HG02642 (cell line): Measurements from ENCODE around the gene ACOT11.
"Not testable (repeated sequence)": the region's sequence is repeated elsewhere in the genome, so short reads cannot be mapped to it uniquely, and the experiment has no call there.

ENCODE experiments used
- ATAC-seq: cut with Tn5 transposase; IDR thresholded peaks from one replicate; pipeline ENCODE4 v1.9.1; 2021; ENCODE audit warnings: mild to moderate bottlenecking; ENCODE audit not compliant: unreplicated experiment, poor library complexity

The ACOT11 gene

GRCh38 chr1:54536656-54537055 is 11.4 kb upstream of the ACOT11 start:
- ATAC-seq = not testable (repeated sequence)

GRCh38 chr1:54537611-54538010 is 10.4 kb upstream of the ACOT11 start:
- ATAC-seq = no peak

DNA sequence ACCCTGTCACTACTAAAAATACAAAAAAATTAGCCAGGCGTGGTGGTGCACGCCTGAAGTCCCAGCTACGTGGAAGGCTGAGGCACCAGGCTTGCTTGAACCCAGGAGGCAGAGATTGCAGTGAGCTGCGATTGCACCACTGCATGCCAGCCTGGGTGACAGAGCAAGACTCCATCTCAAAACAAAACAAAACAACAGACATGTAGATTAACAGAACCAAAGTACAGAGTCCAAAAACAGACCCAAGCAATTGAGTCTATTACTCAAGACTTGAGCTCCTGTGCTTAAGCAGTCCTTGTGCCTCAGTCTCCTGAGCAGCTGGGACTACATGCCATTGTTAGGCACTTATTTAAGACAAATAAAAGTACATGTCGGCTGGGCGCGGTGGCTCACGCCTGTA is 9.5 kb upstream of the ACOT11 start:
- ATAC-seq = no peak

DNA sequence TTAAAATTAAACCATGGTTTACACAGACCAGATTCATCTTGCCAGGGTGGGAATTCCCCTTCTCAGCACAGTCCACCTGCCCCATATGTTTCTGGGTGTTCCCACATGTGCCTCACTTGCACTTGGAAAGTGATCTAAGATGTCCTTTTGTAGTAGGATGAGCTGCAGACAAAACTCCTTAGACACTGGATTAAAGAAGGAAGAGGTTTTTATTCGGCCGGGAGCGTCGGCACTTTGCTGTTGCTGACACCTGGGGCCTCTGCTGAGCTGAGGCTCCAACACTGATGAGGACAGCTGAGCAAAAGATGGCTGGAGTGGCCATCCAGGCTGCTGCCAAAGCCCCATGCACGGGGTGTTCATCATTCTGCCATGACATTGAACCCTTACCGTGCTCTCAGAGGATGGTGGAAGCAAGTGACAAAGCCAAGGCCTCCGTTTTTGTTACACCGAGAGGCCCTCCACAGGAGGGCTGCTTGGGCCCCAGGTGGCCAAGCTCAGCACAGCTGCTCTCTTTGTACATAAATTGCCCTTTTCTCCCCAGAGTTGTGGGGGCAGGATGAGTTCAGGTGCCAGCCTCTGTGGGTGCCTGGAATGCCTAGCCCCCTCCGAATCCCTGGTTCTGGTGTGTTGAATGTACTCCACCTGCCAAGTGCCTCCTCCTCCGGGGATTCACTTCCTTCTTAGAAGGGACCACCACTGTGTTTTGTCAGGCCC is 7.3 kb upstream of the ACOT11 start:
- ATAC-seq = no peak

DNA sequence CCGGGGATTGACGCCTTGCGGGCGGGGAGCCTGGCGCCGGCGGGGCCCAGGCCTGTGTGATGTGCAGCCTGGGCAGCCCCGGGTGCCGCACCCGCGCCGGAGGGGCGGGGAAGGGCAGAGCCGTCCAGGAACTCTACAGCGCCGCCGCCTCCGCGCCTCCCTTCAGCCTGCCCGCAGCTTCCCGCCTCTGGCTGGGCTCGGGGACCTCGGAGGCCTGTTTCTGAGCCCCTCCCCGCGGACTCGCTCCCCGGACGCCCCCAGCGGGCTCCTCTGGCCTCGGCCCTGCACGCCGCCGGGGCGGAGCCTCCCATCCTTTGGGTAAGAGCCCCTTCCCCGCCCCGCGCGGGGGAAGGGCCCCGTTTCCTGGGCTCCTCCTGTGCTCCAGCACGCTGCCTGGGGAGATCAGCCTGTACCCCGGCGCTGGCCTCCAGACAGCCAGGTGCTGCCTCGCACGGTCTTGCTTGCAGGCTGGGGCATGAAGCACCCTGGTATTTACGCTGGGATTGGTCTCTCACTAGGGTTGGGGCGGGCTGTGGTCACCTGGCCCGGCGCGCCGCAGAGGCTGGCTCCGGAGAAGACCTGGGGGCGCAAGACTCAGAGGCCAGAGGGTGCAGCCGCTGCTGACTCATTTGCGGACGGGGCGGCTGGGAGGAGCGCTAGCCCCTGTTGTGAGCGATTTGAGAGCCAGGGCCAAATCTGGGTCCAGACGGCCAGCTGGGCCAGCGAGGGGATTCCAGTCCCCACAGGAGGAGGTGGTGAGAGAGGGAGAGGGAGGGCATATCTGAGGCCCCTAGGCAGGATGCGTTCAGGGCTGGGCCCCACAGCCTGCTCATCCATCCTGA is 5.7 kb upstream of the ACOT11 start:
- peak; percentile 47 for ATAC-seq

GRCh38 chr1:54542962-54543539 is 5.0 kb upstream of the ACOT11 start:
- no peak for ATAC-seq

DNA sequence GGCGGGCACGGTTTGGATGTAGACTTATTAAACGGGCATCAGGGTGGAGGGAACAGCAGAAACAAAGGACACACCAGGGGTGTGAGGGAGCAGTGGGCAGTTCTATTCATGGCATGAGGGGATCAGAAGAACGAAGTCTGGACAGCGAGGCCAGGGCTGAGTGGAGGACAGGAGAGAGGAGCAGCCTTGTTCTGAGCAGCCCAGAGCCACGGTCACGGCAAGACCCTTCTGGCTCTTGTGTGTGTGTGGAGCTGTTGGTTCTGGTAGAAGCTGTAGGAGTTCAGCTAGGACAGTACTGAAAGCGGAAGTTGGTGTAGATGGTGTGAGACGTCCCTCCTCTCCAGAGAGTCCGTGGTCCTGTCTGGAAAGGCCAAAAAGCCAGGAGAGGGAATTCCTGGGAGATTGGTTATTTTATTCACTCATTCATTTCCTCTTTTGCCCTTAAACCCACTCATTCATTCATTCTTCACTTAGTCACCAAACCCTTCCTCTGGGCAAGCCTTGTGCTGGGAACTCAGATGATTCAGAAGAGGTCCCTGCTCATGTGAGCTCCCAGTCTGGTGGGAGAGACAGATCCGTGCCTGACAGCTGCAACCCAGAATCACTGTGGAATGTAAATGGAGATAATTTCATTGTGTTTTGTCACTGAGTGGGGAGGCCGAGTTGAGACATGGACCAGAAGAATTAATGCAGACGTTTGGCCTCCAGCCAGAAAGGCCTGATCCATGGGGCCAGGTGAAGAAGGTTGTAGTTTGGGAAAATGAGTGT is 4.1 kb upstream of the ACOT11 start:
- no peak for ATAC-seq

GRCh38 chr1:54545916-54546635 is 2.0 kb upstream of the ACOT11 start:
- no peak for ATAC-seq

DNA sequence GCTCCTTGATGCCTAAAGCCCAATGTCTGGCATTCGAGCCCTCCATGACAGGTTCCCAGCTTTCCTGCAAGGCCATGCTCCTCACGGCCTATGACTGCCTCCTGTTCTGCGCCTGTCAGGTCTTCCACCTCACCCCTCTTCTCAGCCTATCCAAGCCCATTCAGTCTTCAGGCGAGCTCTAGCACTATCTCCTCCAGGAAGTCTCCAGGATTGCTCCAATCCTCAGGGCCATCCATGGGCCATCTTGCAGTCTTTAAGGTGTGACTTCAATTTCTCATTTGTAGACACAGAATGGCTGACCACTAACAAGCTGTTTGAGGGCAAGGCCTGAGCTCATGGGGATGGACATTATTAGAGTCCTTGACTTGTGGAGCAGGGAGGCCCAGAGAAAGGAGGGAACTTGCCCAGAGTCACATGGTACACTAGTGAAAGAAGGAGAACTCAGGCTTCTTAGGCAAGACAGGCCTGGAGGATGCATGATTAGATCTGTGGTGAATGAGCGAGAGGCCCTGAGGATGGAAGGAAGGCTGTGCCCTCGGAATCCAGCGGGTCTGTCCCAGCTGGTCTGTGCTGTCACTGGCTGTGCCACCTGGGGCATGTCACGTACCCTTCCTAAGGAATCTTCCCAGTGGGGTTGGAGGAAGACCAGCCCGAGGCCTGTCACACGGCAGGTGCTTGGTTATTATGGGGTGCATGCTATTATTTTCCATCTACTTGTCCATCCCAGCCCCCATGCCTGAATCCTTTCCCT is 1.2 kb upstream of the ACOT11 start:
- no peak for ATAC-seq

DNA sequence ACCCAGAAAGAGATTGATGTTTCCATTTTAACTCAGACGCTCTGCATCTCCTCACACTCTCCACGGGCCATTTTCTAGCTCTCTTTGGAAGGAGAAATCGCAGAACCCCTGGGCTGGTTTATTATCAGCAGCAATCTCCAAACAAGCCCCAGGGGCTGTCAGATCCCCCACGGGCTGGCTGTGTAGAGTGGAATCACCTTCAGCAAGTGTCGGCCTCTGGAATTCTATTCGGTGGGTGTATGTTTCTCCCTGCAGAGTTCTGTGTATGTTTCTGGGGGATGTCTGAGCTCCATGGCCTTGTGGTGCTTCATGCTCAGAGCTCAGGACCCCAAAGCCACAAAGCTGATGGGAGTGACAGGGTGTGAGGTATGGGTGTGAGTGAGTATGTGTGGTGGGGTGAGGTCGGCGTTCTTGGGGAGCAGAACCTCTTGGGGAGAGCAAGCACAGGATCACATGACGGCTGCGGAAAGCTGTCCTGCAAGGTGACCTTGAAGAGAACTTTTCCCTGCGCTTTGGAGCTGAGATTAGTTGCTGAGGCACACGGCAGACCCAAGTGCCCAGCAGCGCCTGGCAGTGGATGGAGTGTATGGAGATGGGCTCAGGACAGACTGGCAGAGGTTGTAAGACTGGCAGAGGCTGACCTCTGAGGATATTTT is 489 bp downstream of the ACOT11 start:
- no peak for ATAC-seq

DNA sequence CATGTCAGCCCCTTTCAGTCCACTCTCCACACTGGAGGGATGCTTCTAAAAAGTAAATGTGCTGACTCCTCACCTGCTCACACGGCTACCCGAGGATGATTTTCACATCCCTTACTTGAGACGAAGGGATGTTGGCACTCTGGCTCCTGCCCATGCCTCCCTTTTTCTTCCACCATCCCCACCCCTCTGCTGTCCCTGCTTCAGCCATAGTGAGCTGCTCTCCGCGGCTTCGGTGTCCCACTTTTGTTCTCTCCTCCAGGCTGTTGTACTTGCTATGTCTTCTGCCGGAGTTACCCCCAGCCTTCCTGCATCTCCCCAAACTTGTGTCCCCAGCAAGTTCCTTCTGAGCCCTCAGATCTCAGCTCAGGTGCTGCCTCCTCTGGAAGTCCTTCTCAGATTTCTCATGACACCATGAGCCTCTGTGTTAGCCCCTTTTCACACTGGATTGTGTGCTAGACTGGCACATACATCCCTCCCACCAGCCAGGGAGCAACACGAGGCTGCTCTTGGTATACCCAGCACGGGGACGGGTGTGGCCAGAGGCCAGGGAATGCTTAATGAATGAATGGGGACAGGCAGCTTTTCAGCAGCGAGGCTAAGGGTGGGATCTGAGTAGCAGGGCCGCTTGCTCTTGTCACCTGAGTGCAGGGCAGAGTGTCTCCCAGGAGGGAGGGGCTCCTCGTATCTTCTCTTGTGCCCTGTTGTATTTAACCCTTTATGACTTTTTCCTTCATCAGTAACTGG is 1.3 kb downstream of the ACOT11 start:
- ATAC-seq = no peak

- ATAC-seq = no peak
Measured at GRCh38 chr1:54551891-54552290, 3.9 kb downstream of the ACOT11 start.

GRCh38 chr1:54553602-54554313 is 5.7 kb downstream of the ACOT11 start:
- ATAC-seq = no peak

DNA sequence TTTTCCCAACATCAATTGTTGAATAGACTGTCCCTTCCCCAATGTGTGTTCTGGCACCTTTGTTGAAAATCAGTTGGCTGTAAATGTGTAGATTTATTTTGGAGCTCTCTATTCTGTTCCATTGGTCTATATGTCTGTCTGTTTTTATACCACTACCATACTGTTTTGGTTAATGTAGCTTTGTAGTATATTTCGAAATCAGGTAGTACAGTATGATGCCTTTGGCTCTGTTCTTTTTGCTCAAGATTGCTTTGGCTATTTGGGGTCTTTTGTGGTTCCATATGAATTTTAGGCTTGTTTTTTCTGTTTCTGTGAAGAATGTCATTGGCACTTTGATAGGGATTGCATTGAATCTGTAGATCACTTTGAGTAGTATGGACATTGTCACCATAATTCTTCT is 8.1 kb downstream of the ACOT11 start:
- ATAC-seq = no peak

DNA sequence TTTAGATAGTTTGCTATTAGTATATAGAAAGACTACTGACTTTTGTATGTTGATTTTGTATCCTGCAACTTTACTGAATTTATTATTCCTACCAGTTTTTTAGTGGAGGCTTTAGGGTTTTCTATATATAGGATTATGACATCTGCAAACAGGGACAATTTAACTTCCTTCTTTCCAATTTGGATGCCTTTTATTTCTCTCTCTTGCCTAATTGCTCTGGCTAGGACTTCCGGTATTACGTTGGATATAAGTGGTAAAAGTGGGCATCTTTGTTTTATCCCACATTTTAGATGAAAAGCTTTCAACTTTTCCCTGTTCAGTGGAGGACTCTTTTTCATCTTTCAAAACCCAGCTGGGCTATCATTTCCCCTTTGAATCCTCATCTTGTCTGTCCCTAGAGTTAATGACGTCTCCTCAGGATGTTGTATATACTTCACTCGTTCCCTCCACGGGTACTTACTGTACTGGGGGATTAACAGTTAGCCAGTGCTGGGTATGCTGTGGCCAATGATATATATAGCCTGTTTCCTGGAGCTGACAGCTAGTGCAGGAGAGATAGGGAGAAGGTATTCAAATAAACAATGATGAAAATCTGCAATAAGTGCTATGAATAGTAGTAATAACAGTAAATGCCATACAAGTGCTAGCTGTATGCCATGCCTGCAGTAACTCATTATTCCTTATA is 9.8 kb downstream of the ACOT11 start:
- no peak for ATAC-seq

DNA sequence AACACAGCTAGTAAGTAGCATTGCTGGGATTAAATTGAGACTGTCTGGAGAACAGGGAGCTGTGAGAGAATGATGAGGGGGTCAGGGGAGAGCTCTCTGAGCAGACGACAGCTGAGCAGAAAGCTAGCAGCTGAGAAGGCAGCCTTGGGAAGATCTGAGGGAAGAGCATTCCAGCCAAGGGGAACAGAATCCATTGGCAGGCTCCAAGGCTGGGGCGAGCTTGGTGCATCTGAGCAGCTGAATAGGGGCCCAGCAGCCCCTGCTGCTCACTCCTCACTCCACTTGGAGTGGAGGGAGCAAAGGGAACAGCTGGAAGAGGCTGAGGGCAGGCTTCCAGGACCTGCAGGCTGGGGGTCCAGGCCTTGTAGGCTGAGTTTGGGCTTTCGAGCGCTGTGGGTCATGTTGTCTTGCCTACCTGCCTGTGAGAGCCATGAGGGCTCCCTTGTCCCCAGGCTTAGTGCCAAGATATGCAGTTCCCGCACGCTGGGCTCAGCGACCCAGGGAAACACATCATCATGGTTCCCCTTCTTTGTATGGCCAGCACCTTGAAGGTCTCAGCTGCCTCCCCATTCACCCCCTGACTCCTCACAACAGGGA is 10.5 kb downstream of the ACOT11 start:
- no peak for ATAC-seq

DNA sequence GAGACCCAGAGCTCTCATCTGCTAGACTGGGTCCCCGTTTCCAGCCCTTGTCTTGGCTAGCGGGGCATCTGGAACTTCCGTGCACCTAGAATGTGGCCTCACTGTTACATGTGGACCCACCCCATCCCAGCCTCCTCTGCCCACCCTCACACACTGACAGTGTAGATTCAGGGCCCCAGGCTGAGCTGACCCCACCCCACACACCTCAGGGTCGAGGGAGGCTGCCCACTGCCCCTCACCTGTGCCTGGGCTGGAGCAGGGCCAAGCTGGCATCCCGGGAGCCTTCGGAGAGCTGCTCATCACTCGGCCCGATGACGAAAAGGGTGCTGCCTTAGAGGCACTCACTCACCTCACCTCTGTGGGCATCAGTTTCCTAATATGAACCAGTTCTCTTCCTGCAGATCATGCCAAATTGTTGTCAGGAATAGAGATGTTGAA is 11.1 kb downstream of the ACOT11 start:
- ATAC-seq = no peak
